Fibroblast of pulmonary artery (primary cell): ENCODE measurements around the gene GNB1.

Experiments
- DNase-seq: peaks from one replicate; pipeline ENCODE4 v3.0.0-alpha.2; 2010; ENCODE audit warnings: low read depth
- H3K4me3 ChIP-seq: replicated peaks from 2 replicates; pipeline ENCODE4 v1.5.1; 2011; ENCODE audit warnings: low read depth, mild to moderate bottlenecking, control low read depth, low read length, moderate library complexity
- TF ChIP-seq, protein P1 (sequence below): IDR thresholded peaks from 2 replicates; pipeline ENCODE4 v1.5.1; 2011; ENCODE audit warnings: mild to moderate bottlenecking, control low read depth, low read length, inconsistent platforms; ENCODE audit errors: missing control alignments

GNB1 gene

DNA sequence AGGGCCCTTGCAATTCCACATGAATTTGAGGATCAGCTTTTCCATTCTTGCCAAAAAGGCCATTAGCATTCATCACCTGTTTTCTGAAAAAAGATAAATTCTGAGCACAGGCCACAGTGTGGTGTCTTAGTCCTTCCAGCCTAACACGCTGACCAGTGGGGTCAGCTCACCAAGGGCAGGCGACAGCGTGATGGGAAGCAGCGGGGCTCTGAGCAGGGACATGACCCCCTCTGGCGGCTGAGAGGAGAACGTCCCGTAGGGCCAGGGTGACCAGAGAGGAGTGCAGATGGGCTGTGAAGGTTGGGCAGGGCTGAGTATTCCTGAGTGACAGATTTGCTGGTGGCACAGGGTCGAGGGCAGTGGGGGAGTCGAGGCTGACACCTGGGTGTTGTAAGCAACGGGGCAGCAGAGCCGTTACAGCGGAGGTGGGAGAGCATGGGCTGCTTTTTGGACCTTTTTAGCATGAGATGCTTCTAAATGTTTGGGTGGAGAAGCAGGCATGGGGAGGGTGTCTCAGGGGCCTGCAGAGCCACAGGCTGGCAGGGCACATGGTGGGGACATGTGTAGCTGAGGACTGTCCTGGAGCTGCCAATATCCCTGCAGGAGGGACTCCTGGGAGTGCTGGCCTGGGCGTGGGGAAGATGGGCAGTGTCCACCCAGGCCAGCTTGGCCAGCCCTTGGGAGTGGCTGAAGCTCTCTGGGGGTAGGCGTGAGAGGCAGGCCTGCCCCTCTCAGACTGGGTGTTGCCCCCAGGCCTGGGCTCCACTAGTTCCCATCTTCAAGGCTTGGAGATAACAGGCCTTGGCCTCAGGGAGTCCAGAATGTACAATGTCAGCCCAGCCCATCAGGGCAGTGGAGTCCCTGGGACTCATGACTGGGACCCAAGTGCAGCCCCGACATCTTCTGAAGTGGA lies 15.6 kb upstream of the GNB1 start:
- H3K4me3 ChIP-seq = no peak overlapping the region
- DNase-seq = peak; percentile 83
- TF ChIP-seq, protein P1, sequence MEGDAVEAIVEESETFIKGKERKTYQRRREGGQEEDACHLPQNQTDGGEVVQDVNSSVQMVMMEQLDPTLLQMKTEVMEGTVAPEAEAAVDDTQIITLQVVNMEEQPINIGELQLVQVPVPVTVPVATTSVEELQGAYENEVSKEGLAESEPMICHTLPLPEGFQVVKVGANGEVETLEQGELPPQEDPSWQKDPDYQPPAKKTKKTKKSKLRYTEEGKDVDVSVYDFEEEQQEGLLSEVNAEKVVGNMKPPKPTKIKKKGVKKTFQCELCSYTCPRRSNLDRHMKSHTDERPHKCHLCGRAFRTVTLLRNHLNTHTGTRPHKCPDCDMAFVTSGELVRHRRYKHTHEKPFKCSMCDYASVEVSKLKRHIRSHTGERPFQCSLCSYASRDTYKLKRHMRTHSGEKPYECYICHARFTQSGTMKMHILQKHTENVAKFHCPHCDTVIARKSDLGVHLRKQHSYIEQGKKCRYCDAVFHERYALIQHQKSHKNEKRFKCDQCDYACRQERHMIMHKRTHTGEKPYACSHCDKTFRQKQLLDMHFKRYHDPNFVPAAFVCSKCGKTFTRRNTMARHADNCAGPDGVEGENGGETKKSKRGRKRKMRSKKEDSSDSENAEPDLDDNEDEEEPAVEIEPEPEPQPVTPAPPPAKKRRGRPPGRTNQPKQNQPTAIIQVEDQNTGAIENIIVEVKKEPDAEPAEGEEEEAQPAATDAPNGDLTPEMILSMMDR = no peak

DNA sequence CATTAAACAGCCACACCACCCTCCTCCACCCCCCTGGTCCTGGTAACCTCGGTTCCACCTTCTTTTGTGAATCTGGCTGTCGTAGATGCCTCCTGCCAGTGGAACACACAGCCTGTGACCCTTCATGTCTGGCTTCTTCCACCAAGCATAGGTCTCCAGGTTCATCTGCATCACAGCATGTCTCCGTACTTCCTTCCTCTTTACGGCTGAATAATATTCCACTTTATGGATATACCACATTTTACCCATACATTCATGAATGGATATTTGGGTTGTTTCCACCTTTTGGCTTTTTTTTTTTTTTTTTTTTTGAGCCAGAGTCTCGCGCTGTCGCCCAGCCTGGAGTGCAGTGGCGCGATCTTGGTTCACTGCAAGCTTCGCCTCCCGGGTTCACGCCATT lies 12.3 kb upstream of the GNB1 start:
- TF ChIP-seq, protein P1 = no peak
- no peak overlapping the region for H3K4me3 ChIP-seq
- no peak for DNase-seq

DNA sequence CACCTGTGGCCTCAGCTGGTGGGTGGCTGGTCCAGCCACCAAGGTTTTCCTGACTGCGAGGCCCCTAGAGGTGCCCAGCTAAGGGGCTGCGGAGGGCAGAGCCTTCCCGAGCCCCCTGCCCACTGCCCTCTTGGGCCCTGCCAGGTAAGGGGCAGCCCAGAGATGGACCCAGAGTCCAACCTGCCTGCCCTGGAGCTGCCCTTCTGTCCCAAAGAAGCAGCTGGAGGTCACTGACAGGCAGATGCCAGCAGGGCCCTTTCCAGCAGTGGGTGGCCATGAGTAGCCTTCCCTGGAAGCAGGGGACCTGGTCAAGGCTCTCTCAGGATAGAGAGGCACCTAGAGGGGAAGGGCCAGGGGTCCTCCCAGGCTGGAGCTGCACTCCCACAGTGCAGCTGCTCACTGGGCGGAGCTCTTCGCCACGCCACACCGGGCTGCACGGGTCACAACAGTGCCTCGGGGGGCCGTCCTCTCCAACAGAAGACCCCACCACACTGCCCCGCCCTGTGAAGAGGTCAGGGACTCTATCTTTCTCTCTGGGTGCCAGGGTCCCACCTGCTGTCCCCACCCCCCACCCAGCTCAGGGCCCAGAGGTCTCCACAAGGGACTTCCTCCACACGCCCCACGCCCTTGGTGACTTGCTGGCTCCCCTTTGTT lies 10.9 kb upstream of the GNB1 start:
- no peak overlapping the region for H3K4me3 ChIP-seq
- no peak for DNase-seq
- TF ChIP-seq, protein P1 = no peak

GRCh38 chr1:1900883-1901640 lies 10.2 kb upstream of the GNB1 start:
- no peak overlapping the region for H3K4me3 ChIP-seq
- no peak for DNase-seq
- TF ChIP-seq, protein P1 = no peak

- no peak overlapping the region for H3K4me3 ChIP-seq
- TF ChIP-seq, protein P1 = no peak
- DNase-seq = no peak
Observed at GRCh38 chr1:1899967-1900327, 9.1 kb upstream of the GNB1 start.

GRCh38 chr1:1899266-1899966 lies 8.5 kb upstream of the GNB1 start:
- no peak overlapping the region for H3K4me3 ChIP-seq
- DNase-seq = no peak
- TF ChIP-seq, protein P1 = peak; percentile 6
